H1 (cell line): ENCODE data around the gene RAB40A. TPM values are rescaled to one million over a fixed set of nuclear protein-coding genes. Genes with fewer than 3 reads are reported as not detected.

Experiments used
- polyA plus RNA-seq, 7 experiments: library from polyadenylated mRNA; depleted of rRNA in 3 of 7; stranded (reverse) in 5 of 7; unstranded in 2 of 7; fragments of >200 nt in 5 of 7; fragments of 200-250 nt in 2 of 7; gene quantifications; 1 replicate in 5 of 7; 2 replicates in 1 of 7; 4 replicates in 1 of 7; pipeline versions ENCODE4 v1.2.1 to v1.2.3, GENCODE V29; 2011 to 2013; ENCODE audit warnings: missing spikeins in 2 of 7, mixed read lengths in 2 of 7
- total RNA-seq: library from RNA; stranded (reverse); fragmentation: NEBNext Ultra II Directional; extraction: Animal tissue kit (Norgen Biotek cat#: 25700); gene quantifications from 2 replicates; pipeline ENCODE4 v1.2.1, GENCODE V29; 2021

RAB40A gene
- total and polyA plus RNA-seq, 2 of the 8 experiments (the other 6 are each of a cell fraction or from before 2014, with no cell fraction given) = 0.09 to 0.21 TPM

Other genes with a start within 250 kb of the RAB40A start
- 6.6 and 7.2 TPM in 2 replicates for gene TCEAL5, start 242.7 kb downstream of the RAB40A start, total RNA-seq
- 0.13 and 0.17 TPM in 2 replicates for gene TCEAL5, start 242.7 kb downstream of the RAB40A start, polyA plus RNA-seq (2011; rRNA removed)
- 57.5 and 60.2 TPM in 2 replicates for gene BEX2, start 208.5 kb downstream of the RAB40A start, total RNA-seq
- 37.6 and 53.8 TPM in 2 replicates for gene BEX2, start 208.5 kb downstream of the RAB40A start, polyA plus RNA-seq (2011; rRNA removed)
- gene TCEAL7, start 189.2 kb downstream of the RAB40A start, total RNA-seq = 11.6 and 12.9 TPM in 2 replicates
- 3.5 and 7.9 TPM in 2 replicates for gene TCEAL7, start 189.2 kb downstream of the RAB40A start, polyA plus RNA-seq (2011; rRNA removed)
- 36.5 and 36.8 TPM in 2 replicates for gene TCEAL9, start 163.0 kb downstream of the RAB40A start, total RNA-seq
- 8.8 and 22.2 TPM in 2 replicates for gene TCEAL9, start 163.0 kb downstream of the RAB40A start, polyA plus RNA-seq (2011; rRNA removed)
- 310 and 330 TPM in 2 replicates for gene BEX3, start 143.0 kb downstream of the RAB40A start, total RNA-seq
- 282 and 366 TPM in 2 replicates for gene BEX3, start 143.0 kb downstream of the RAB40A start, polyA plus RNA-seq (2011; rRNA removed)
- gene TCEAL4, start 66.0 kb upstream of the RAB40A start, total RNA-seq = 51.3 and 53.0 TPM in 2 replicates
- gene TCEAL4, start 66.0 kb upstream of the RAB40A start, polyA plus RNA-seq (2011; rRNA removed) = 7.3 and 10.1 TPM in 2 replicates
- gene TCEAL3, start 88.5 kb upstream of the RAB40A start, total RNA-seq = 12.0 and 12.9 TPM in 2 replicates
- 3.5 and 4.4 TPM in 2 replicates for gene TCEAL3, start 88.5 kb upstream of the RAB40A start, polyA plus RNA-seq (2011; rRNA removed)
- gene TCEAL1, start 109.5 kb upstream of the RAB40A start, total RNA-seq = 3.9 TPM in 2 replicates
- gene TCEAL1, start 109.5 kb upstream of the RAB40A start, polyA plus RNA-seq (2011; rRNA removed) = 3.0 and 4.1 TPM in 2 replicates
- 340 and 373 TPM in 2 replicates for gene MORF4L2, start 167.2 kb upstream of the RAB40A start, total RNA-seq
- gene MORF4L2, start 167.2 kb upstream of the RAB40A start, polyA plus RNA-seq (2011; rRNA removed) = 113 and 235 TPM in 2 replicates
- gene TMEM31, start 191.4 kb upstream of the RAB40A start, total RNA-seq = not detected in 2 replicates
- gene TMEM31, start 191.4 kb upstream of the RAB40A start, polyA plus RNA-seq (2011; rRNA removed) = 0.31 and 0.65 TPM in 2 replicates